Measurements from ENCODE around the gene TGM2.
A peak's percentile ranks its signal among the peaks of the same experiment; 100 is the strongest.

The TGM2 gene

DNA sequence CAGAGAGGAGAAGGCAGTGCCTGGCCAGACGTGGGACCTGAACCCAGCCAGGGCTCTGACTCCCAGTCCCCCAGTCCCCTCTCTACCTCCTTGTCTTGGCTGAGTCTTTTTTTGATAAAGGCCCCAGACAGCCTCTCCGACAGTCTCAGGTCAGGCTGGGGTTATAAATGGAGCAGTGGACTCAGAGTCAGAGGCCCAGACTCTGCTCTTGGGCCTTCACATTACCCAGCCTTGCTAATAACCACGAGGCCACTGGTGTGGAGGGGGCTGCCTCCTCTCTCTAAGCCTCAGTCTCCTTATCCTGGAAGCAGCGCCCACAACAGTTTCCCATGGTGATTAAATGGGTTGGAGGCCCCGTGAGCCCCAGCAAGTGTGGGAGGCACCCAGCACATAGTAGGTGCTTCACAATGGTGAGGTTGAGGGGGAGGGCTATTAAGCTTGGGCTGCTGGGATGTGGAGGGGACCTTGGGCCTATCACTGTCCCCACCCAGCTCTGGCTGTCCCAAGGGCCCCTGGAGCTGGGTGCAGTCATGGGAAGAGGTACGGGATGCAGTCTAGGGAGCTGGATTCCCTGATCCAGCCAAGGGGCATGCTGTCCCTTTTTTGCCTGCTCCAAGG is 35.7 kb downstream of the TGM2 start:
- no peak for DNase-seq

DNA sequence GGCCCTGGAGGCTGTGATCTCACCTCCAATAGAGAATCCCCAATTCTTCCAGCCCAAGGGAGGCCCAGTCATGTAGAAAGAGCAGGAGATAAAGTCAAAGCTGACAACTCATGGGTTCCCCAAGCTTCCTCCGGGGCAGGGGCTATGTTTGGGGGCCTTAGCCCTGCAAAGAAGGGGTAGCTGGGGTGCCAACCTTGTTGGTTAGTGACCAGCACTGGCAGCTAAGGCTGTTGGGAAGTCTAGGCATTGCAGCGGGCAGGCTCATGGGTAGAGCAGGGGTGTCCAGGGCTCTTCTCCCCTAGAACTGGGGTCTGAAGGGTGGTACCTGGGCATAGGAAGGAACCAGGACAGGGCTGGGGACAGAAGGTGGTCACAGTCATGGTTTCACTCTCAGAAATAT is 36.4 kb downstream of the TGM2 start:
- DNase-seq, result no peak

DNA sequence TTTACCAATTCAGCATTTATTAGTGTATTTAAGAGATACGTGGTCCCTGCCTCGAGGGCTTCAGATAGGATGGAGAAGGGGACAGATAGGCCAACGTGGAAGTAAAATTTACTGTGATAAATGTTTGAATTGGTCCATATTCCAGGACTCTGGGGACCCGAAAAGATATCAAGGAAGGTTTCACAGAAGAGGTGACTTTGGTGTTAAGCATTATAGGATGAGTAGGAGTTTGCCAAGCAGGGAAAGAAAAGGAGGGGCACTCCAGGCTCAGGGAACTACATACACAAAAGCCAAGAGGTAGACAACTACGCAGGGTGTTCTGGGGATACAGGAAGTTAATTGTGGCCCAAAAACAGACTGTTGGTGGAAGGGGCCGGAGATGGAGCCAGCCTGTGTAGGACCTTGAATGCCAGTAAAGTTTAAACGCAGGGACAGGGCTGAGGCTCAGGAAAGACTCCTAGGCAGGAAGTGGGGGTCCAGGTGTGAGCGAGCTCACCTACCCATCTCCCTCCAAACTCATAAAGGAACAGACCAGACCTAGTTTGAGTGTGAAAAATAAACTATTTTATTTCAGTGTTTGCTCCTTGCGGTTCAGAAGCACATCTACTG is 37.0 kb downstream of the TGM2 start:
- DNase-seq, result no peak

DNA sequence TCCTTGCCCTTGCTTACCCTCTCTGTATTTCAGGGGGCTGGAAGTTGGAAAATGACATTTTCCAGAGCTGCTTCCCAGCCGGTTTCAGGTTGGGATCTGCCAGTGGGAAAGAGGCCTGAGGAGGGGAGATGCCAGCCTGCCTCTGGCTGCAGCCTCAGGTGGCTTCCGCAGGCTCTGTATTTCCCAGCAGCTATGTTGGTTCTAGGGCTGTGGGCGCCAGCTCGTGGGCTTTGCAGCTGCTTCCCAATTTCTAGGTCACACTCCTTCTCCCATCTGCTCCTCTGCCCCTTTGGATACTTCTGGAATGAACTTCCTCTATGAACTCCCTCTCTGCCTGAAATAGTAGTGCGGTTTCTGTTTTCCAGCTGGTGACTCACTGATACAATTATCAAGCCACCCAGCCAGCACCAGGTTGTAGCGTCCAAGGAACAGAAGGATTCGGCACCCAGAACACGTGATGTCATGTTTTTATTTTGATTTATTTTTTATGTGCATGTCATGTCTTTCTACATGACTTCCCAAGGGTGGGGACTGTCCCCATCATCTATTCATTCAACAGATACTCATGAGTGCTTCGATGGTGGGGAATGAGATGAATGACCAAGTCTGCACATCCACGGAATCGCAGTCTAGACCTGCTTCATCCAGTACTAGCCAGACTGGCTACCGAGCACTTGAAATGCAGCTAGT is 38.0 kb downstream of the TGM2 start:
- no peak for DNase-seq

DNA sequence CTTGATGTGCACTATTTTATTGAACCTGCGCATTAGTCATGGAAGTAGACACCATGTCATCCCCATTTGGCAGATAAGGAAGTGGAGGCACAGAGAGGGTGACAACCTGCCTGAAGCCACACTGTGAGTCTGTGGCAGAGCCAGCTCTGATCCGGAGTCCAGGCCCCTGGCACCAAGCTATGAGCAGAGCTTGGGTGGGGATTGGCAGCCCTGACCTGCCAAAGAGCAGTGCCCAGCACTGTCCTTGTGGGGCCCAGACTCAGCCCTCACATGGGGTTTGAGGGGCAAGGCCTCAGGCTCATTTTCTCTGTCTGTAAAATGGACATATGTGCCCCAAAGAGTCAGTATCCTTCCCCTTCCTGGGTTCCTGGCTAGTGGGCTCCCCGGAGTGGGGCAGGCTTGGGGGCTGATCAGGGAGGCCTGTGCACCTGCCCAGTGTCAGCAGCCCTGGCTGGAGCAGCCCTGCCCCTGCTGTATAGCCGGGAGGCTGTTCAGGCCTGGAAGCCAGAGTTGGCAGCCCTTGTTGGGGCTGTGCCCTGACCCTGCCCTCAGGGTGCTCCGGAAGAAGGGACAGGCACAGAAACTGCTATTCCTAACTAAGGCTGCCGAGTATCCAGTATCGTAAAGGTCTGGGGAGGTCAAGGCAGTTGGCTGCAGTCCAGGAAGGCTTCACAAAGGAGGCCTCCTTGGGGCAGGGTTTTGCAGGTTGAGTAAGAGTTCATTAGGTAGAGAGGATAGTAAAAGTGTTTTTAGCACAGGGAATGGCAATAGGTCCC is 38.7 kb downstream of the TGM2 start:
- DNase-seq, result no peak

DNA sequence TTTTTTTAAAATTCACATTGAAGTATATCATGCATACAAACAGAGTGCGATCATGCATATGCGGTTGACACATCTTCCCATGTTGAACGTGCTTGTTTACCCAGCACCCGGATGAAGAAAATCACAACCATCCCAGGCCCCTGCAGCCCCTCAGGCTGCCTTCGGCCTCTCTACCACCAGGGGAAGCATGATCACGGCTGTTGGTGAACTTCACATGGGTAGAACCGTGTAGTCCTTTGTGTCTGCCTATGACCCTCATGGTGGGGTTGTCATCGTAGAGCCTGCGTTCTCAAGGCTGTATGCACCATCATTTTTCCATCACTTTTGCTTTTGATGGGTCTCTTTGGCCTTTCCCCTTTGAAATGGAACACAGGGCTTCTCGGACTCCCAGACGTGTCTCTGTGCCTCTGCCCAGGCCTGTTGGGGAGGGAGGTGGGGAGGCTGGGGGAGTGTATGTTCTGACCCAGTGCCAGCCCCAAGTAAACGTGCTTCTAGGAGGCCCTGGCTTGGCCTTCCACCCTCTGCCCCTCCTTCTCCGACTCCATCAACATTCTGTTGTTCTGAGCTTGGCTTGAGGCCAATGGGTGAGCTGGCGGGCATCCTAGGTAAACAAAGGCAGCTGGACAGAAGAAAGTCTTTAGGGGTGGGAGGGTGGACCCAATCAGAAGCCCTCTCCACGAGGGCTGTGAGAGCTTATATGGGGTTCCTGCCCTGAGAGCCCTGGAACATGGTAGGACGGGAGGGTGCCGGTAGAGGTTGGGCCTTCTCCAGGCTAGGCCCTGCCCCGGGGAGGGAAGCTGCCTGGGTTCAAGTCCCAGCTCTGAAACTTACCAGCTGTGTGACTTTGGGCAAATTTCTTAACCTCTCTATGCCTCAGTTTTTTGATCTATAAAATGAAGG is 39.7 kb downstream of the TGM2 start:
- DNase-seq, result peak; percentile 86

DNA sequence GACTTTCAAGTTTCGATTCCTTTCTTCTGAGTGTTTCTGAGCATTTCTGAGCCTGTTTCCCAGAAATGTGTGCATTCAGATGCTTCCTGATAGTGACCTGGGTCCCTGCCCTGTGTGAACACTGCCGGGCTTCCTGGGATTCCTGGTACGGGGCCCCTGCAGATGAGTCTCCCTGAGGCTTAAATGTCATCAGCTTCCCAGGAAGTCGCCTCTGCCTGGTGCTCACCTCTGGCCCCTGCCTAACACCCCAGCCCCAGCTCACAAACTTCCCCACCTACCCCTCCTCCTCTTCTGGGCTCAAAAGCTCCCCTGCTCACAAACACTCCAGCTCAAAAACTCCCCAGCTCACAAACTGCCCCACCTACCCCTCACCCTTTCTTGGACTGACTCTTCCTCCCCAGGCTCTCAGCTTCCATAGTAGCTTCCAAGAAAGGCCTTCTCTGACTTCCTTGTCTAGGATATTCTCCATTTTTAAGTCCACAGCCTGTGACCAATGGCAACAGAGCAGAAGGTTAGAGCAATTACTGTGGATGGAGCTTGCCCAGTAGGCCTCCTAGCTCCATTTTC is 42.0 kb downstream of the TGM2 start:
- DNase-seq, result no peak

DNA sequence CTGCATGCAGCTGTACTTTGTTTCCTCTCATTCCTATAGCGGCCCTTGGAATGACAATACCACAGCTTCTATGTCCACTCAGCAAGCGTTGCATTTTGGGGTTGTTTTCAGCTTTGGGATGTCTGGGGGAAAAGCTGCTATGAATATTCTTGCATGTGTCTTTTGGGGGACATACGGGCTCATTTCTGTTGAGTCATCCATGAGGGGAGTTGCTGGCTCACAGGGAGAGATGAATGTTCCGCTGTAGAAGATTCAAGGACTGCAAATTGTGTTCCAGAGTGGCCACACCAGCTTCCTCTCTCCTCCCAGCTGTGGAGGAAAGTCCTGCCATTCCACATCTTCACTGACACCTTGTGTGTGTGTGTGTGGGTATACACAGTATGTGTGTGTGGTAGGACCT is 43.3 kb downstream of the TGM2 start:
- DNase-seq, result no peak

DNA sequence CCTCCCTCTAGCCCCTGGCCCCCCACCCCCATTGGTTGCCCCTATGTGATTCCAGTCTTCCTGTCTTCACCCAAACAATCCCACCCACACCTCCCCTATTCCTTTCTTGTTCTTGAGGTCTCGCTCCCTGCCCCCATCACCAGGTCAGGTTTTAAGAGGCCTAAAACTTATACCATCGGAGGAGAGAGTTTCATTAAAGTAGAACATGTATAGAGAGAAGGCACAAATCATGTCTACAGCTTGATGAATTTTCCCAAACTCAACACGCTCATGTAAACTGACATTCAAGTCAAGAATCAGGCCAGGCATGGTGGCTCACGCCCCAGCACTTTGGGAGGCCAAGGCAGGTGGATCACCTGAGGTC is 44.5 kb downstream of the TGM2 start:
- DNase-seq, result no peak

DNA sequence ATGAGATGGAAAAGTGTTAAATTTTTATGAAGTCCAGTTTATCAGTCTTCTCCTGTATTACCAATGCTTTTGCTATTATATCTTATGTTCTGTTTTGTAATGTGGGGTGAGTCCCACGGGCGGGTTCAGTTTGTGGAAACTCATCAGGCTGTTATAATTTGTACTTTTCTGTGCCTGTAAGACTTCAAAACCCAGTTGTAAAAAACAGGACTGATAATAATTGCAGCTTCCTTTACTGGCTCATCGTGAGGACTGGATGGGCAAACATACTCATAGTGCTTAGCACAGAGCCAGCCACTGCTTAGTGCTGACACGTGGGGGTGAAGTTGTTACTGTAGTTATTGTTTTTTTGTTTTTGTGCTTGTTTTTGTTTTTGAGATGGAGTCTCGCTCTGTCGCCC is 45.6 kb downstream of the TGM2 start:
- no peak for DNase-seq

DNA sequence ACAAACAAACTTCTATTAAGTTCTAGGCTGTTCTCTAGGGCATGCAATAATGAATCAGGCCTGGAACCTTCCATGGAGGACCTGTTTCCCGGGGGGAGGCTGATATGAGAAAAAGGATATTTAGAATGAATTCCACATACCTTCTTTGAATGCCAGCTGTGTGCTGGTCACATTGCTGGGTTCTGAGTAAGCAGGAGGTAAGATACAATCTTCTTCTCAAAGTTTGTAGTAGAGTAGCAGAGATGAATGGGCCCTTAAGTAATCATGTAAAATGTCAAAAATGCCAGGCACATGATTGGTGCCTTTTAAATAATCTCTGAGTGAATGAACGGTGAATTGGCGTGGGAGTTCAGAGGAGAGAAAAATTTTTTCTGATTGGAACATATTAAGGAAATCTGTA is 47.4 kb downstream of the TGM2 start:
- DNase-seq, result no peak

DNA sequence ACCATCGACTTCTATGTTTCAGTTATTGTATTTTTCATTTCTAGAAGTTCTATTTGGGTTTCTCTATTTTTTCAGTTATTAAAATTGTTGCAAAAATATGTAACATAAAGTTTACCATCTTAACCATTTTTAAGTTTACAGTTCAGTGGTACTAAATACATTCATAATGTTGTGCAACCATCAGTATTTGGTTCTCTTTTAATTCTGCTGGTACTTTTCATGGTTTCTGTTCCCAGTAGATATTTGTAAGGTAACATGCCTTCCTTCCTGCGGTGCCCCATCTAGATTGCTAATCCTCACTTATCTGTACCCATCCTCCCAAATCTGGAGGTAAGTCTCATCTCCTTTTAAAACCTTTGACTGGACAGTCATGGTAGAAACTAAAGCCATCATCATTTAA is 47.9 kb downstream of the TGM2 start:
- no peak for DNase-seq

DNA sequence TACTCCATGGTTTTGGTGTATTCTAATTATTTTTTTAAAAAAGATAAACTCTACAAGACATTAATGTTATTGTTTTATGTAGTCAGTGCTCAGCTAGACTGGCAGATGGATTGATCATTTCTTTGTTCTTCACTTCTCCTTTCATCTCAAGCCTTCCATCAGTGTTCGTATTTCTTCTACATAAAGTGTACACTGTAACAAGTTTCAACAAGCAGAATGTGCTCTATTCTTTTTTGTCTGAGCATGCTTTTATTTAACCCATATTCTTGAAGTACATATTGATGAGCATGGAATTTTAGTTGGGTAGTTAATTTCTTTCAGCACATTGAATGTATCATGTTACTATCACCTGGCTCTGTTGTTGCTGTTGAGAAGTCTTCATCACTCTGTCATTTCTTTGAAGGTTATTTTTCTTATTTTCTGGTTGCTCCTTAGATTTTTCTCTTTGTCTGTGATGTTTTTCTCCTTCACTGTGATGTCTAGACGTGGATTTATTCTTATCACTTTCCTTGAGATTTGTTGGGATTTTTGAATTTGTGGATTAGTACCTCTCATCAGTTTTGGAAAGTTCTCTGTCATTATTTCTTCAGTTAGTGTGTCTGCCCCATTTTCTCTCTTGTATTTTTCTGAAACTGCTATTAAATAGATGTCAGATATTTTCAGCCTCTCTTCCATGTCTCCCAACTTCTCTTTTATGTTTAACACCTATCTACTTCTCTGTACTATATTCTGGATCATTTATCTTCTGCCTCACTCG is 48.5 kb downstream of the TGM2 start:
- no peak for DNase-seq

DNA sequence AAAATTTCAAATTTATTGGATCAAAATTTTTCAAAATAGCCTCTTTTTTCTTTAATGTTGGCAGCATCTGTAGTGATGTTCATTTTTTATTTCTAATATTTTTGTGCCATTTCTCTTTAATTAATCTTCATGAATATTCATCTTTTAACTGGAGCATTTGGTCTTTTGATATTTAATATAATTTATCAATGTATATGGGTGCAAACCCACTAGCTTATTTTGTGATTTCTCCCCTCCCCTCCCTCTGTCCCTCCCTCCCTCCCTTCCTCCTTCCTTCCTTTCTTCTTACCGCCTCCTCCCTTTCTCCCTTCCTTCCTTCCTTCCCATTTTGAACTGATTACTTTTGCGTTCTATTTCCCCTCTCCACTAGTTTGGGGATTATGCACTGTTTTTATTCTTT is 49.2 kb downstream of the TGM2 start:
- no peak for DNase-seq

DNA sequence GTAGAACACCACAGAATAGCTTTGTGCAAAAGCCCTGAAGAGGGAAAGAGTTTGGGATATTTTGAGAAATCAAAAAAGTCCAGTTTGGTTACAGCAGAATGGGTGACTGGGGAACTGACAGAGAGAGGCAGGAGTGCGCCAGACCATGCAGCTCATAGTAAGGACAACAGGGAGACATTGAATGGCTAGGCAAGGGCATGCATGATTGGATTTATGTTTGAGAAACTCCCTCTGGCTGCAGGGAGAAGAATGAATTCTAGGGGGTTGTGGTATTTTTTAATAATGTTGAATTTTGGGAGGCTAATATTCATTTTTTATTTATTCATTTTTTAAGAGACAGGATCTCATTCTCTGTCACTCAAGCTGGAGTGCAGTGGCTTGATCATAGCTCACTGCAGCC is 49.9 kb downstream of the TGM2 start:
- DNase-seq, result no peak

DNA sequence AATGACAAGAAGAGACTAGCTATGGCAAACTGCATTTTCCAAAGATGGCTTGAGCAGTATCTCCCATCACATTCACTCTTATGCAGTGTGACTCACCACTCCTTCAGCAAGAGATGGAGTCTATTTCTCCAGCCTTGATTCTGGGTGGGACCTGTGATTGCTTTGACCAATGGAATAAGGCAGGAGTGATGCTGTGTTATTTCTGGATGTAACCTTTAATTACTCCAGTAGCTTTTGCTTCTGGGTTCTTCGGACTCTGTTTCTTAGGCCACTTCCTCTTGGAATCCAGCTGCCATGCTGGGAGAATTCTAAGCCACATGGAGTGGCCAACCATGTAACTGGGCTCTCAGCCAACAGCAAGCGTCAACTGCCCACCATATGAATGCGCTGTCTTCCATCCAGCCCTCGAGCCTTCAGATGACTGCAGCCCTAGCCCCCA is 50.7 kb downstream of the TGM2 start:
- no peak for DNase-seq

DNA sequence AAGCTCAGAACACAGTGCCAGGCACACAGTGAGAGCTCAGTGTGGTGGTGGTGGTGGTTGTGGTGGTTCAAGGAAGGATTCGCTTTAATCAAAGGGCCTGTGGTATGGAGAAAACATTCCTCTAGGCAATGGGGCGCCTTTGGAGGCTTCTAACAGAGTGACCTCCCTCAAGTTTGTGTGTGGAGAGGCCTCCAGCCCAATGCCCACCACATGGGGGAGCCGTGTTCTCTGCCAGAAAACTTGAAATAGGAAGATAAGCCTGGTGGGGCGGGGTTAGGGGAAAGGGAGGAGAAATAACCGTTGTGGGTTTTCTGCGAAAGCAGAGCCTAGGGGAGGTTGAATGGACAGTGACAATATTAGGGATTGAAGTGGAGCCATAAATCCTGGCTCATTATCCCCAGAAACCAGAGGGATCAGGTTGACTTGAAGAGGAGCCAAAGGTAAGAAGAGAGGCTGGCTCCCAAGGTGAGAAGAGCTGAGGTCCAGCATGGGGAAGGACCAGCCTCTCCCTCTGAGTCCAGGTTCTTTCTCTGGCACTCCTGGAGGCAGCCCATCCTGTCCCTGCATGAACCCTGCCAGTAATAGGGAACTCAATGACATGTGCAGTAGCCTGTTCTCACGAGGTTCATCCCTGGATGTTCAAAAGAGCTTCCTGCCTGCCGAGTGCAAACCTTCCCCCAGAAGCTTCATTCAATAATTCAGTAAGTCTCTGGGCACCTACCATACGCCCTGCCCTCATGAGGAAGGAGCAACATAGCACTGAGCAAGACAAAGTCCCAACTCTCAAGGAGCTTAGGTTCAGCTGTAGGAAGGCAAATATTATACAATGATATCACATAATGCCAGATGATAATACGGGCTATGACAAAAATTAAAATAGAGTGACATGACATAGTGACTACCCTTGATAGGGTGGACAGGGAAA is 51.4 kb downstream of the TGM2 start:
- no peak for DNase-seq

DNA sequence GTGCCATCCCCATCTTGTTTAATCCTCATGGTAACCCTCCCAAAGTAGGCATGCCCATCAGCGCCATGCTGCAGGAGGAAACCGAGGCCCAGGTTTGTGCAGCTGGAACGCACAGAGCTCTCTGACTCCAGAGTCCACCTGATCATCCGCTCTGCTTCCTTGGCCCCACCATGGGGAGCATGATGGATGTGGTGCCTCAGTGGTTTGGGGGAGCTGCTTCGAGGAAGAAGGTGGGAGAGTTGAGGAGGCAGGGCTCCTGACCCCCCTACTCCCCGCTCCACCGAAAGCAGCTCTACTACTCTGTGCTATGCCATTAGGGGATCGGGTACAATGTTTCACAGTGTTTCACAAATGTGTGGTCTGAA is 52.2 kb downstream of the TGM2 start:
- no peak for DNase-seq

DNA sequence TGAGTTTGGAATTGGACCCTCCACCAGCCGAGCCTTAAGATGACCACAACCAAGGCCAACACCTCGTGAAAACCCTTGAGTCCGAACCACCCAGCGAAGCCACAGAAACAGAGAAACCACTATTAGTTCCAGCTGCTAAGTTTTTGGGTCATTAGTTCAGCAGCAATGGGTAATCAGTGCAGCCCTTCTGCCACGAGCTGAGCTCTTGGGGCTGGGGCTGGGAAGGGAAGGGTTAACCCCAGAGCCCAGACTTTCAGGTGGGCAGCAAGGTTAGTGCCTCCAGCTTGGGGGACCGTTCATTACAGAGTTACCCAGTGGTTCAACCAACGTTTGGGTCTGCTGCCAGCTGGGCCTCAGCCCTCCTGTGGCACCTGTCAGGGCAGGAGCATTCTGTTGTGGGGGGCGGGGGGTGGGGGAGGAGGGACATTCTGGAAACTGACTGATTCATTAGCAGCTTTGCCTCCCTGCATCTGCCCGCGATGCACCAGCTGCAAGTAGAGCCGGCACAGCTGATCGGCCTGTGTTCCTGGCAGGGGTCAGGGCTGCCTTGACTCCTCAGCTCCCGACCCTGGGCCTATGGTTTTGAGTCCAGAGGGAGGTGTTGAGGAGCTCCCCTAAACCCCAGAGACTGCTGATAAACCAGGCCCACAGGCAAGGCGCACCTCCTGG is 52.7 kb downstream of the TGM2 start:
- DNase-seq, result no peak
